Heart left ventricle (tissue), 13 donors: ENCODE results near the gene POC1A.

Experiments used
- POLR2A ChIP-seq, 2 donors: fragments of 450-650 bp; IDR thresholded peaks; one replicate each; pipeline ENCODE4 v1.6.1; 2017; ENCODE audit warnings: antibody characterized with exemption in 2 of 2, mild to moderate bottlenecking in 2 of 2, moderate library complexity in 2 of 2
- TF ChIP-seq, protein P1 (sequence below), 12 donors: fragments of 200-600 bp; sonication (generic) in 4 of 12; IDR thresholded peaks; one replicate each; pipeline versions ENCODE4 v1.5.0 to v1.8.0; 2018 to 2022; ENCODE audit warnings: antibody characterized with exemption in 12 of 12, mild to moderate bottlenecking in 5 of 12
- donor health status: ischemic (EF 13 %, LVEDD 7.1; RV severe dilation, severe dysfunction).
- donor health status: DM: no; HTN: yes; CAD: no.
- donor health status: DM: no; HTN: no; CAD: no.
- donor health status: ischemic (EF 25% LVEDD 6.9; RV normal size, moderate dysfunction).
- donor health status: ischemic (EF 25% LVEDD 5.7; RV mildly dilated, moderate dysfunction).
- donor health status: ischemic (EF 35%, LVEDD 5.7; RV mildly dilated, moderate dysfunction).
- donor health status: nonischemic (EF 11% LVEDD 7.7; RV severe dilation, severe dysfunction).
- donor health status: DM: yes; HTN: yes; CAD: no.
- donor health status: PGD.
- donor health status: ischemic (EF 29% LVEDD 5.4; RV normal size, mild dysfunction).
- donor health status: nonischemic (EF 23%, LVEDD 6.1; RV moderate dilation, normal function).

DNA sequence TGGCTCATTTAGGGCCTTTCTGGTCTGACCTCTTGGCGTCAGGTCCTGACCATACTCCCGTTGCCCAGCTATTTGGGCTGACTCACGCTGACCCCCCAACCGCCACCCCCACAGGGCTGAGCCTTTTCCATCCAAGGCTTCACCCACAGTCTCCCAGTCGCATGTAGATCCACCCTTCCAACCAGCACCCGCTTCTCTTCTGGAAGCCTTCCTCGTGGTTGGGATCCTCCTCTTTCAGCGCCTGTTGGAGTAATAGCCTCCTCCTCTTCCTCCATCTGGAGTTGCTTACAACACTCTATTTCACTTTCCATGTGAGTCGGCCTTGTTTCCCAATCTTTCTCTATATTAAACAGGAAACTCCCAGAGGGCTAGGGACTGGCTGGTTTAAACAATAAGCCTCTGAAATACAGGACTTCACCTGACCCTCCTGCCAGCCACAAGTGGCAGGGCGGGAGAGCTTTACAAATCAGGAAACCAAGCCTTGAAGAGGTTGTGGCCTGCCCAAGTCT lies 41.7 kb upstream of the POC1A start:
- TF ChIP-seq, protein P1, sequence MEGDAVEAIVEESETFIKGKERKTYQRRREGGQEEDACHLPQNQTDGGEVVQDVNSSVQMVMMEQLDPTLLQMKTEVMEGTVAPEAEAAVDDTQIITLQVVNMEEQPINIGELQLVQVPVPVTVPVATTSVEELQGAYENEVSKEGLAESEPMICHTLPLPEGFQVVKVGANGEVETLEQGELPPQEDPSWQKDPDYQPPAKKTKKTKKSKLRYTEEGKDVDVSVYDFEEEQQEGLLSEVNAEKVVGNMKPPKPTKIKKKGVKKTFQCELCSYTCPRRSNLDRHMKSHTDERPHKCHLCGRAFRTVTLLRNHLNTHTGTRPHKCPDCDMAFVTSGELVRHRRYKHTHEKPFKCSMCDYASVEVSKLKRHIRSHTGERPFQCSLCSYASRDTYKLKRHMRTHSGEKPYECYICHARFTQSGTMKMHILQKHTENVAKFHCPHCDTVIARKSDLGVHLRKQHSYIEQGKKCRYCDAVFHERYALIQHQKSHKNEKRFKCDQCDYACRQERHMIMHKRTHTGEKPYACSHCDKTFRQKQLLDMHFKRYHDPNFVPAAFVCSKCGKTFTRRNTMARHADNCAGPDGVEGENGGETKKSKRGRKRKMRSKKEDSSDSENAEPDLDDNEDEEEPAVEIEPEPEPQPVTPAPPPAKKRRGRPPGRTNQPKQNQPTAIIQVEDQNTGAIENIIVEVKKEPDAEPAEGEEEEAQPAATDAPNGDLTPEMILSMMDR (IDR thresholded peaks at IDR 0.05), result no peak
- no peak for TF ChIP-seq POLR2A (IDR thresholded peaks at IDR 0.05)
